MM.1S (cell line): ENCODE measurements around the gene SUPT3H.

ENCODE experiments used
- DNase-seq: peaks from one replicate; pipeline ENCODE4 v3.0.0-alpha.2; 2015
- H2AFZ ChIP-seq: fragments of 300-600 bp; sonication (generic); 2 replicates; pipeline ENCODE4 v1.6.0; 2016; ENCODE audit warnings: antibody characterized with exemption, low read length
- H3F3A ChIP-seq: fragments of 300-600 bp; sonication (generic); 2 replicates; pipeline ENCODE4 v1.6.1; 2016; ENCODE audit warnings: mild to moderate bottlenecking, antibody characterized with exemption, low read length, moderate library complexity, mixed read lengths; ENCODE audit not compliant: insufficient read depth
- H3K27ac ChIP-seq: fragments of 300-600 bp; sonication (generic); 2 replicates; pipeline ENCODE4 v1.5.1; 2016; ENCODE audit warnings: mild to moderate bottlenecking, low read length
- H3K27me3 ChIP-seq: fragments of 300-600 bp; sonication (generic); replicated peaks from 2 replicates; pipeline ENCODE4 v1.6.0; 2016; ENCODE audit warnings: low read length; ENCODE audit not compliant: insufficient read depth
- H3K36me3 ChIP-seq: fragments of 300-600 bp; sonication (generic); replicated peaks from 2 replicates; pipeline ENCODE4 v1.6.1; 2016; ENCODE audit warnings: mild to moderate bottlenecking, low read length, mixed read lengths; ENCODE audit not compliant: insufficient read depth
- H3K4me1 ChIP-seq: fragments of 300-600 bp; sonication (generic); 2 replicates; pipeline ENCODE4 v1.6.1; 2016; ENCODE audit warnings: low read length, mixed read lengths
- H3K4me2 ChIP-seq: fragments of 300-600 bp; sonication (generic); 2 replicates; pipeline ENCODE4 v1.6.0; 2016; ENCODE audit warnings: low read depth, low read length
- H3K4me3 ChIP-seq: fragments of 300-600 bp; sonication (generic); 2 replicates; pipeline ENCODE4 v1.5.1; 2016; ENCODE audit warnings: low read length, mixed read lengths
- H3K79me2 ChIP-seq: fragments of 300-600 bp; sonication (generic); 2 replicates; pipeline ENCODE4 v1.6.1; 2016; ENCODE audit warnings: mixed run types, low read length, mixed read lengths
- H3K9ac ChIP-seq: fragments of 300-600 bp; sonication (generic); 2 replicates; pipeline ENCODE4 v1.6.1; 2016; ENCODE audit warnings: low read length, mixed read lengths
- H3K9me2 ChIP-seq: fragments of 300-600 bp; sonication (generic); replicated peaks from 2 replicates; pipeline ENCODE4 v1.6.1; 2016; ENCODE audit warnings: mild to moderate bottlenecking, low read length, mixed read lengths; ENCODE audit not compliant: insufficient read depth
- H3K9me3 ChIP-seq: fragments of 300-600 bp; sonication (generic); replicated peaks from 2 replicates; pipeline ENCODE4 v1.6.1; 2016; ENCODE audit warnings: mild to moderate bottlenecking, low read length, mixed read lengths; ENCODE audit not compliant: insufficient read depth
- H4K20me1 ChIP-seq: fragments of 300-600 bp; sonication (generic); 2 replicates; pipeline ENCODE4 v1.6.1; 2016; ENCODE audit warnings: mild to moderate bottlenecking, low read length, moderate library complexity, mixed read lengths; ENCODE audit not compliant: insufficient read depth
- CTCF ChIP-seq: fragments of 300-600 bp; sonication (generic); IDR thresholded peaks from 2 replicates; pipeline ENCODE4 v1.5.1; 2016; ENCODE audit warnings: antibody characterized with exemption, low read length, mixed read lengths
- EZH2 ChIP-seq: fragments of 300-600 bp; sonication (generic); optimal IDR thresholded peaks from 2 replicates; pipeline ENCODE3; 2017; ENCODE audit warnings: low read depth, mild to moderate bottlenecking, antibody characterized with exemption, low read length, mixed read lengths
- EZH2phosphoT487 ChIP-seq: fragments of 300-600 bp; sonication (generic); IDR thresholded peaks from 2 replicates; pipeline ENCODE4 v1.6.1; 2018; ENCODE audit warnings: antibody characterized with exemption, low read length

SUPT3H gene

GRCh38 chr6:44943541-44943940 is 434.2 kb downstream of the SUPT3H start:
- no peak for DNase-seq
- Histone ChIP-seq H3K9me3 (no peaks in the 10 kb centered on the region), H3K4me3 (no peak overlapping the region), H3K79me2 (no peaks in the 10 kb centered on the region), H2AFZ (no peak overlapping the region), H3K9ac (no peak overlapping the region), H3K4me2 (no peak overlapping the region), H3K27ac (no peak overlapping the region), H4K20me1 (no peaks in the 10 kb centered on the region), H3K36me3 (no peaks in the 10 kb centered on the region), H3K9me2 (no peaks in the 10 kb centered on the region), H3F3A (no peaks in the 10 kb centered on the region), H3K4me1 (no peaks in the 10 kb centered on the region), H3K27me3 (no peaks in the 10 kb centered on the region)
- TF ChIP-seq EZH2 (no peak), CTCF (no peak), EZH2phosphoT487 (no peak)

GRCh38 chr6:44942798-44943197 is 434.9 kb downstream of the SUPT3H start:
- H3K9me3 ChIP-seq: no peaks in the 10 kb centered on the region
- H2AFZ ChIP-seq: no peak overlapping the region
- H3K9ac ChIP-seq: no peak overlapping the region
- H3K4me3 ChIP-seq: no peak overlapping the region
- H3K4me1 ChIP-seq: no peaks in the 10 kb centered on the region
- H3F3A ChIP-seq: no peaks in the 10 kb centered on the region
- no peak overlapping the region for H3K27ac ChIP-seq
- no peak overlapping the region for H3K4me2 ChIP-seq
- H3K79me2 ChIP-seq: no peaks in the 10 kb centered on the region
- TF ChIP-seq CTCF (no peak), EZH2phosphoT487 (no peak), EZH2 (no peak)
- no peak for DNase-seq
- no peaks in the 10 kb centered on the region for H4K20me1 ChIP-seq
- H3K9me2 ChIP-seq: no peaks in the 10 kb centered on the region
- no peaks in the 10 kb centered on the region for H3K36me3 ChIP-seq
- no peaks in the 10 kb centered on the region for H3K27me3 ChIP-seq

GRCh38 chr6:44942201-44942600 is 435.5 kb downstream of the SUPT3H start:
- Histone ChIP-seq H3K9me2 (no peaks in the 10 kb centered on the region), H3K4me3 (no peak overlapping the region), H4K20me1 (no peaks in the 10 kb centered on the region), H3K4me1 (no peaks in the 10 kb centered on the region), H3K4me2 (no peak overlapping the region), H3K27me3 (no peaks in the 10 kb centered on the region), H3K9ac (no peak overlapping the region), H2AFZ (no peak overlapping the region), H3K36me3 (no peaks in the 10 kb centered on the region), H3K9me3 (no peaks in the 10 kb centered on the region), H3F3A (no peaks in the 10 kb centered on the region), H3K27ac (no peak overlapping the region), H3K79me2 (no peaks in the 10 kb centered on the region)
- DNase-seq: no peak
- TF ChIP-seq EZH2phosphoT487: no peak
- TF ChIP-seq EZH2: no peak
- TF ChIP-seq CTCF: no peak
